K562 (cell line): Measurements from ENCODE around the gene BHLHE40. TPM values are rescaled to one million over a fixed set of nuclear protein-coding genes. Genes with fewer than 3 reads are reported as not detected.

ENCODE experiments used
- ATAC-seq: fragments of 200-7000 bp; cut with Tn5 transposase; 3 replicates; pipeline ENCODE4 v1.9.1; 2020; ENCODE audit warnings: moderate library complexity
- BruUV-seq: library from RNA; stranded (reverse); fragments of 400-500 nt; replicated peaks from 2 replicates; lab custom pipeline; 2021; lab: Mats Ljungman, UMichigan
- CTCF ChIA-PET: fragments of 300-600 bp; formaldehyde crosslinking; extraction: SDS; loops from one replicate; lab custom pipeline; 2021; ENCODE audit warnings: low intra/inter-chr PET ratio; lab: Yijun Ruan, JAX
- POLR2A ChIA-PET: fragments of 300-600, 350-650 bp; sonication (Branson Sonifier 250); formaldehyde crosslinking; extraction: SDS; loops from one replicate; lab custom pipeline; 2021; ENCODE audit warnings: antibody characterized with exemption, inconsistent platforms; lab: Yijun Ruan, JAX
- DNase-seq, 4 experiments: peaks; one replicate each; pipeline versions ENCODE4 v3.0.0 to v3.0.0-alpha.2; 2011 to 2018; ENCODE audit warnings: low spot score in 3 of 4, mixed read lengths in 3 of 4; ENCODE audit errors: extremely low read depth in 1 of 4
- FAIRE-seq: peaks from 2 replicates; lab custom pipeline; 2011; peaks lifted over from hg19 to GRCh38; lab: Jason Lieb, UNC
- H2AFZ ChIP-seq: 2 replicates; pipeline ENCODE4 v1.6.0; 2011; ENCODE audit warnings: low read depth, low read length, control low read depth, inconsistent platforms
- H3K27ac ChIP-seq: fragments of 200-600 bp; 3 replicates; pipeline ENCODE4 v1.8.0; 2011; ENCODE audit warnings: low read depth, mild to moderate bottlenecking, control low read depth, inconsistent platforms, low read length, moderate library complexity, mixed read lengths; ENCODE audit errors: extremely low read depth
- H3K27me3 ChIP-seq, 2 experiments: fragments of 300-600 bp in 1 of 2; 2 replicates in 1 of 2; 3 replicates in 1 of 2; pipeline versions ENCODE4 v1.6.0 to v1.8.0; 2011; ENCODE audit warnings: inconsistent platforms in 2 of 2, low read length in 2 of 2, mild to moderate bottlenecking in 1 of 2, mixed read lengths in 1 of 2, moderate library complexity in 1 of 2; ENCODE audit not compliant: control insufficient read depth in 2 of 2, insufficient read depth in 2 of 2
- H3K36me3 ChIP-seq: fragments of 300-600 bp; 3 replicates; pipeline ENCODE4 v1.8.0; 2011; ENCODE audit warnings: mild to moderate bottlenecking, low read length, inconsistent platforms; ENCODE audit not compliant: control insufficient read depth, insufficient read depth
- H3K4me1 ChIP-seq, 2 experiments: fragments of 200-600 bp in 1 of 2; replicated peaks in 1 of 2; 2 replicates in 1 of 2; 3 replicates in 1 of 2; pipeline versions ENCODE4 v1.5.1 to v1.8.0; 2011; ENCODE audit warnings: inconsistent platforms in 2 of 2, low read length in 2 of 2, mild to moderate bottlenecking in 1 of 2, mixed read lengths in 1 of 2, moderate library complexity in 1 of 2; ENCODE audit not compliant: control insufficient read depth in 2 of 2, insufficient read depth in 2 of 2
- H3K4me2 ChIP-seq: 2 replicates; pipeline ENCODE4 v1.6.1; 2011; ENCODE audit warnings: low read length, control low read depth, inconsistent platforms, mixed read lengths; ENCODE audit not compliant: insufficient read depth
- H3K4me3 ChIP-seq: fragments of 200-600 bp; sonication (generic), shearing (Covaris generic); 2 replicates; pipeline ENCODE4 v1.5.1; 2016; ENCODE audit warnings: control low read depth, inconsistent platforms
- H3K79me2 ChIP-seq: fragments of 200-600 bp; 3 replicates; pipeline ENCODE4 v1.8.0; 2011; ENCODE audit warnings: low read length, inconsistent platforms; ENCODE audit not compliant: control insufficient read depth, insufficient read depth
- H3K9ac ChIP-seq, 2 experiments: 2 replicates each; pipeline versions ENCODE4 v1.6.0 to v1.6.1; 2011; ENCODE audit warnings: low read depth in 2 of 2, low read length in 2 of 2, control low read depth in 1 of 2, inconsistent platforms in 1 of 2, mild to moderate bottlenecking in 1 of 2, mixed read lengths in 1 of 2; ENCODE audit not compliant: insufficient read depth in 1 of 2
- H3K9me1 ChIP-seq: one replicate; pipeline ENCODE4 v1.6.0; 2011; ENCODE audit warnings: inconsistent platforms, mild to moderate bottlenecking, low read length, moderate library complexity; ENCODE audit not compliant: control insufficient read depth, insufficient read depth
- H3K9me3 ChIP-seq: replicated peaks from 2 replicates; pipeline ENCODE4 v1.5.1; 2011; ENCODE audit warnings: low read depth, low read length, inconsistent platforms; ENCODE audit not compliant: control insufficient read depth, insufficient read depth
- H4K20me1 ChIP-seq: replicated peaks from 2 replicates; pipeline ENCODE4 v1.6.1; 2011; ENCODE audit warnings: low read length, inconsistent platforms, mixed read lengths; ENCODE audit not compliant: control insufficient read depth, insufficient read depth
- CAMTA2 ChIP-seq: fragments of 250-450 bp; sonication (Bioruptor Pico); conservative IDR thresholded peaks from 2 replicates; pipeline ENCODE4 v1.5.1; 2022
- CC2D1A ChIP-seq: fragments of 450-650 bp; IDR thresholded peaks from 2 replicates; pipeline ENCODE4 v1.6.1; 2017; ENCODE audit warnings: mild to moderate bottlenecking
- CHAMP1 ChIP-seq: fragments of 450-650 bp; IDR thresholded peaks from 2 replicates; pipeline ENCODE4 v1.6.1; 2016; ENCODE audit warnings: mild to moderate bottlenecking
- CXXC5 ChIP-seq: fragments of 250-450 bp; sonication (Bioruptor Pico); IDR thresholded peaks from 2 replicates; pipeline ENCODE4 v1.8.0; 2022; ENCODE audit warnings: inconsistent platforms, mild to moderate bottlenecking, moderate library complexity
- EZH2 ChIP-seq: IDR thresholded peaks from 2 replicates; pipeline ENCODE4 v1.6.1; 2012; ENCODE audit warnings: low read depth, mild to moderate bottlenecking, inconsistent platforms, low read length, borderline replicate concordance
- FOXK2 ChIP-seq, 2 experiments: fragments of 450-650 bp; IDR thresholded peaks in 1 of 2; conservative IDR thresholded peaks in 1 of 2; 2 replicates each; pipeline ENCODE4 v1.6.1; 2016; ENCODE audit warnings: low read depth in 2 of 2, mild to moderate bottlenecking in 1 of 2
- GATAD2A ChIP-seq: fragments of 450-650 bp; IDR thresholded peaks from 2 replicates; pipeline ENCODE4 v1.6.1; 2017
- MEF2D ChIP-seq: conservative IDR thresholded peaks from 2 replicates; pipeline ENCODE4 v1.6.1; 2016; ENCODE audit warnings: low read depth, missing genetic modification characterization, missing compliant biosample characterization
- PRDM10 ChIP-seq: fragments of 450-650 bp; IDR thresholded peaks from 2 replicates; pipeline ENCODE4 v1.6.1; 2018; ENCODE audit not compliant: partially characterized antibody
- RBM22 ChIP-seq: fragments of 200-400 bp; formaldehyde crosslinking; IDR thresholded peaks from 2 replicates; pipeline ENCODE4 v1.6.1; 2018; ENCODE audit warnings: low read length, low read depth; ENCODE audit not compliant: poor library complexity, severe bottlenecking
- RCOR1 ChIP-seq, 2 experiments: IDR thresholded peaks; 2 replicates each; pipeline ENCODE4 v1.6.1; 2012; ENCODE audit warnings: low read depth in 2 of 2, low read length in 2 of 2, borderline replicate concordance in 1 of 2, improper control_type of control experiment in 1 of 2
- SMAD4 ChIP-seq: fragments of 250-450 bp; sonication (Bioruptor Pico); conservative IDR thresholded peaks from 2 replicates; pipeline ENCODE4 v1.8.0; 2021; ENCODE audit warnings: inconsistent platforms, mild to moderate bottlenecking, moderate library complexity
- XRCC5 ChIP-seq: fragments of 200-400 bp; formaldehyde crosslinking; IDR thresholded peaks from 2 replicates; pipeline ENCODE4 v1.6.1; 2017; ENCODE audit warnings: low read depth, mild to moderate bottlenecking, low read length
- ZC3H11A ChIP-seq: IDR thresholded peaks from 2 replicates; pipeline ENCODE4 v1.6.1; 2012; ENCODE audit warnings: low read depth, low read length, improper control_type of control experiment
- ZNF124 ChIP-seq: sonication (generic); formaldehyde crosslinking; IDR thresholded peaks from 2 replicates; pipeline ENCODE4 v1.8.1; 2022; ENCODE audit warnings: missing genetic modification reagents
- ZNF140 ChIP-seq: fragments of 250-450 bp; sonication (Bioruptor Pico); IDR thresholded peaks from 2 replicates; pipeline ENCODE4 v1.8.0; 2021; ENCODE audit warnings: moderate library complexity, mild to moderate bottlenecking, inconsistent platforms
- ZNF184 ChIP-seq: sonication (generic); formaldehyde crosslinking; IDR thresholded peaks from 2 replicates; pipeline ENCODE4 v1.5.0; 2020; ENCODE audit warnings: missing genetic modification reagents
- WGBS: fragments of 100-300 bp; shearing (Covaris generic); methylation state at CpG from one replicate; pipeline ENCODE4 v1.1.6; 2016; ENCODE audit warnings: low coverage, mixed read lengths; ENCODE audit not compliant: insufficient coverage; ENCODE audit errors: missing lambda C conversion rate; 5-methylcytosine and 5-hydroxymethylcytosine counted together
- in situ Hi-C: fragments of 300-500 bp; cut with MboI; formaldehyde crosslinking; loops from 4 replicates; pipeline ENCODE4 v1.15.0; 2018; ENCODE audit warnings: inconsistent platforms, mixed read lengths
- intact Hi-C: fragments of 100-400 bp; cut with micrococcal nuclease; formaldehyde crosslinking; loops from 2 replicates; pipeline ENCODE4 v1.14.2; 2022
- polyA plus RNA-seq, 8 experiments: library from polyadenylated mRNA; depleted of rRNA in 4 of 8; stranded (reverse) in 5 of 8; unstranded in 3 of 8; fragments of >200 nt; fragmentation: Nextera tagmentation in 2 of 8; fragmentation: Illumina TruSeq in 1 of 8; extraction: Ambion mirVana in 2 of 8; extraction: Trizol in 1 of 8; gene quantifications; 2 replicates each; pipeline versions ENCODE4 v1.2.1 to v1.2.3, GENCODE V29; 2011 to 2014; ENCODE audit warnings: inconsistent platforms in 1 of 8, missing spikeins in 1 of 8
- total RNA-seq, 7 experiments: library from RNA; depleted of rRNA in 6 of 7; stranded (reverse); fragments of >200 nt in 6 of 7; fragmentation: Illumina TruSeq in 2 of 7; extraction: Trizol in 2 of 7; gene quantifications; 2 replicates each; pipeline versions ENCODE4 v1.2.1 to v1.2.3, GENCODE V29; 2011 to 2021; ENCODE audit warnings: low replicate concordance in 1 of 7

Gene BHLHE40
- total and polyA plus RNA-seq, 9 of the 15 experiments (the other 6 are each of a cell fraction or from before 2014, with no cell fraction given), result 12.0 to 83.9 (median 31.4) TPM

GRCh38 chr3:5002174-5002870 lies 23.1 kb downstream of the BHLHE40 start:
- CTCF ChIA-PET, result no interaction called here
- H4K20me1 ChIP-seq, result no peaks in the 10 kb centered on the region
- no peaks in the 10 kb centered on the region for H3K79me2 ChIP-seq
- H3K9ac ChIP-seq, result peak overlapping the region; percentile 5 to 20; a peak in 3 of 4 replicates
- in situ Hi-C loops (no loop called here), intact Hi-C loops (loop anchor here (1.0 to 2.0 kb wide), 2 partner anchors 9 to 16 kb away; no protein-coding TSS in a partner anchor)
- no peaks in the 10 kb centered on the region for H3K36me3 ChIP-seq
- H3K9me3 ChIP-seq, result no peaks in the 10 kb centered on the region
- H3K4me3 ChIP-seq, result no peak overlapping the region
- peak; percentile 86 to 89 (median 88) for DNase-seq
- H3K9me1 ChIP-seq, result no peaks in the 10 kb centered on the region
- BruUV-seq, result no TSS peak
- H3K27ac ChIP-seq, result peak overlapping the region; percentile 45; the same call in 2 of the 3 replicates
- H3K4me1 ChIP-seq, result peaks cover 25 to 58% of the 10 kb centered on the region in 2 experiments
- POLR2A ChIA-PET, result interaction anchor here (1.0 to 2.6 kb wide), 7 partner anchors 9 to 276 kb away, joined by 3 to 20 read pairs (median 10); no protein-coding TSS in a partner anchor
- peak overlapping the region; percentile 55 for H3K4me2 ChIP-seq
- no peaks in the 10 kb centered on the region for H3K27me3 ChIP-seq
- ATAC-seq, result peak; percentile 87
- H2AFZ ChIP-seq, result peak overlapping the region; percentile 27
- 4% methylated on average over 16 of the region's 16 CpGs for WGBS
- FAIRE-seq, result peak; percentile 89
- TF ChIP-seq FOXK2 (conservative IDR thresholded peaks at IDR 0.05 in 1 of 2, IDR thresholded peaks at IDR 0.05 in 1 of 2; ENCODE audit: low read depth in 2 of 2) (peak; percentile 97 to 98), RBM22 (no peak), CXXC5 (CRISPR knock-in tag) (peak; percentile 93), ZNF124 (CRISPR knock-in tag) (no peak), XRCC5 (no peak), CHAMP1 (no peak), MEF2D (tag) (peak; percentile 87), PRDM10 (peak; percentile 76), RCOR1 (IDR thresholded peaks at IDR 0.05; ENCODE audit: borderline replicate concordance in 1 of 2, low read depth in 2 of 2, low read length in 2 of 2) (peak; percentile 35 to 97; a peak in 3 of 4 replicates), ZC3H11A (peak; percentile 27; the same call in 1 of the 2 replicates), CAMTA2 (CRISPR knock-in tag) (no peak), ZNF140 (CRISPR knock-in tag) (no peak), ZNF184 (CRISPR knock-in tag) (no peak), GATAD2A (peak; percentile 99), EZH2 (no peak), CC2D1A (0 out of 2 replicates have a peak, but pooled peaks have one; percentile 12), SMAD4 (peak; percentile 98)
